ENCODE results near the gene FKBP3.
"Not testable (repeated sequence)": the region's sequence is repeated elsewhere in the genome, so short reads cannot be mapped to it uniquely, and the experiment has no call there.

Gene FKBP3

GRCh38 chr14:45089813-45090212, 44.5 kb downstream of the FKBP3 start:
- no peak for TF ChIP-seq POLR2A (IDR thresholded peaks at IDR 0.05; ENCODE audit: low read length)
- no peak for TF ChIP-seq GATA1 (IDR thresholded peaks at IDR 0.05; ENCODE audit: low read depth, low read length)
- no peak for DNase-seq

GRCh38 chr14:45084946-45085346, 49.3 kb downstream of the FKBP3 start:
- TF ChIP-seq POLR2A (IDR thresholded peaks at IDR 0.05; ENCODE audit: low read length) (no peak), GATA1 (IDR thresholded peaks at IDR 0.05; ENCODE audit: low read depth, low read length) (no peak)
- DNase-seq: peak; percentile 33 to 49

- DNase-seq: peak; percentile 94 to 96
- TF ChIP-seq GATA1 (IDR thresholded peaks at IDR 0.05; ENCODE audit: low read depth, low read length): no peak
- peak; percentile 88 for TF ChIP-seq POLR2A (IDR thresholded peaks at IDR 0.05; ENCODE audit: low read length)
Observed at GRCh38 chr14:45083976-45084722, 50.1 kb downstream of the FKBP3 start, which contains the start of gene PRPF39. PRPF39 (plus strand) TSS chr14:45084116; CDS start chr14:45095240, 11,124 bp downstream.

- no peak for DNase-seq
- TF ChIP-seq POLR2A (IDR thresholded peaks at IDR 0.05; ENCODE audit: low read length) (no peak), GATA1 (IDR thresholded peaks at IDR 0.05; ENCODE audit: low read depth, low read length) (no peak)
Observed at GRCh38 chr14:45083617-45083975, 50.7 kb downstream of the FKBP3 start.

GRCh38 chr14:45082420-45082819, 51.9 kb downstream of the FKBP3 start:
- no peak for TF ChIP-seq POLR2A (IDR thresholded peaks at IDR 0.05; ENCODE audit: low read length)
- no peak for TF ChIP-seq GATA1 (IDR thresholded peaks at IDR 0.05; ENCODE audit: low read depth, low read length)
- no peak for DNase-seq

- not testable (repeated sequence) for DNase-seq
Observed at GRCh38 chr14:45081096-45081495, 53.2 kb downstream of the FKBP3 start.

- DNase-seq: not testable (repeated sequence)
Observed at GRCh38 chr14:45080416-45080968, 53.8 kb downstream of the FKBP3 start.

GRCh38 chr14:45078323-45078722, 56.0 kb downstream of the FKBP3 start:
- TF ChIP-seq GATA1 (IDR thresholded peaks at IDR 0.05; ENCODE audit: low read depth, low read length) (no peak), POLR2A (IDR thresholded peaks at IDR 0.05; ENCODE audit: low read length) (no peak)
- DNase-seq: no peak

GRCh38 chr14:45073231-45073879, 60.9 kb downstream of the FKBP3 start:
- TF ChIP-seq POLR2A (IDR thresholded peaks at IDR 0.05; ENCODE audit: low read length) (no peak), GATA1 (IDR thresholded peaks at IDR 0.05; ENCODE audit: low read depth, low read length) (no peak)
- no peak for DNase-seq

- no peak for DNase-seq
- TF ChIP-seq GATA1 (IDR thresholded peaks at IDR 0.05; ENCODE audit: low read depth, low read length): no peak
- no peak for TF ChIP-seq POLR2A (IDR thresholded peaks at IDR 0.05; ENCODE audit: low read length)
Observed at GRCh38 chr14:45072126-45072525, 62.2 kb downstream of the FKBP3 start.

GRCh38 chr14:45070215-45070614, 64.1 kb downstream of the FKBP3 start:
- TF ChIP-seq POLR2A (IDR thresholded peaks at IDR 0.05; ENCODE audit: low read length) (no peak), GATA1 (IDR thresholded peaks at IDR 0.05; ENCODE audit: low read depth, low read length) (no peak)
- DNase-seq: peak; percentile 15 to 18

GRCh38 chr14:45068396-45068795, 65.9 kb downstream of the FKBP3 start:
- TF ChIP-seq GATA1 (IDR thresholded peaks at IDR 0.05; ENCODE audit: low read depth, low read length): no peak
- TF ChIP-seq POLR2A (IDR thresholded peaks at IDR 0.05; ENCODE audit: low read length): no peak
- DNase-seq: peak in 1 of 2 experiments; percentile 3

- DNase-seq: no peak
- no peak for TF ChIP-seq POLR2A (IDR thresholded peaks at IDR 0.05; ENCODE audit: low read length)
- TF ChIP-seq GATA1 (IDR thresholded peaks at IDR 0.05; ENCODE audit: low read depth, low read length): no peak
Observed at GRCh38 chr14:45066667-45067066, 67.6 kb downstream of the FKBP3 start.

GRCh38 chr14:45065956-45066355, 68.3 kb downstream of the FKBP3 start:
- no peak for DNase-seq
- TF ChIP-seq GATA1 (IDR thresholded peaks at IDR 0.05; ENCODE audit: low read depth, low read length) (no peak), POLR2A (IDR thresholded peaks at IDR 0.05; ENCODE audit: low read length) (no peak)
